Measurements from ENCODE around the gene MAT2A.

MAT2A gene

GRCh38 chr2:85538507-85539360, at the start of gene MAT2A:
MAT2A (plus strand) TSS chr2:85539168; CDS start chr2:85539288, 120 bp downstream.
- peak; percentile 88 for DNase-seq

GRCh38 chr2:85490861-85491755, 47.9 kb upstream of the MAT2A start:
- DNase-seq = no peak

- DNase-seq = no peak
Measured at GRCh38 chr2:85496436-85496835, 42.5 kb upstream of the MAT2A start.

- no peak for DNase-seq
Measured at GRCh38 chr2:85497944-85498630, 40.9 kb upstream of the MAT2A start.

- peak; percentile 19 for DNase-seq
Measured at GRCh38 chr2:85501248-85501647, 37.7 kb upstream of the MAT2A start.

- no peak for DNase-seq
Measured at GRCh38 chr2:85502720-85503119, 36.2 kb upstream of the MAT2A start.

- DNase-seq = no peak
Measured at GRCh38 chr2:85503168-85503850, 35.7 kb upstream of the MAT2A start.

GRCh38 chr2:85503851-85504777, 34.9 kb upstream of the MAT2A start:
- DNase-seq = no peak

- DNase-seq = no peak
Measured at GRCh38 chr2:85504778-85505261, 34.1 kb upstream of the MAT2A start.

- DNase-seq = no peak
Measured at GRCh38 chr2:85505551-85506238, 33.3 kb upstream of the MAT2A start.

- no peak for DNase-seq
Measured at GRCh38 chr2:85506768-85507181, 32.2 kb upstream of the MAT2A start.

- DNase-seq = no peak
Measured at GRCh38 chr2:85511008-85511811, 27.8 kb upstream of the MAT2A start.

- no peak for DNase-seq
Measured at GRCh38 chr2:85514323-85514722, 24.6 kb upstream of the MAT2A start.

- DNase-seq = no peak
Measured at GRCh38 chr2:85516653-85517389, 22.1 kb upstream of the MAT2A start.

GRCh38 chr2:85522090-85522647, 16.8 kb upstream of the MAT2A start:
- no peak for DNase-seq

- no peak for DNase-seq
Measured at GRCh38 chr2:85523062-85523902, 15.7 kb upstream of the MAT2A start.

GRCh38 chr2:85523903-85524335, 15.0 kb upstream of the MAT2A start:
- DNase-seq = no peak

Measured in CD4-positive, alpha-beta T cell treated with Interferon gamma for 1 hour (primary cell).